ENCODE results near the gene DUXB. TPM values are rescaled to one million over a fixed set of nuclear protein-coding genes. Genes with fewer than 3 reads are reported as not detected.
A peak's percentile ranks its signal among the peaks of the same experiment; 100 is the strongest.

Gene DUXB
- polyA plus RNA-seq, 3 donors, result not detected

DNA sequence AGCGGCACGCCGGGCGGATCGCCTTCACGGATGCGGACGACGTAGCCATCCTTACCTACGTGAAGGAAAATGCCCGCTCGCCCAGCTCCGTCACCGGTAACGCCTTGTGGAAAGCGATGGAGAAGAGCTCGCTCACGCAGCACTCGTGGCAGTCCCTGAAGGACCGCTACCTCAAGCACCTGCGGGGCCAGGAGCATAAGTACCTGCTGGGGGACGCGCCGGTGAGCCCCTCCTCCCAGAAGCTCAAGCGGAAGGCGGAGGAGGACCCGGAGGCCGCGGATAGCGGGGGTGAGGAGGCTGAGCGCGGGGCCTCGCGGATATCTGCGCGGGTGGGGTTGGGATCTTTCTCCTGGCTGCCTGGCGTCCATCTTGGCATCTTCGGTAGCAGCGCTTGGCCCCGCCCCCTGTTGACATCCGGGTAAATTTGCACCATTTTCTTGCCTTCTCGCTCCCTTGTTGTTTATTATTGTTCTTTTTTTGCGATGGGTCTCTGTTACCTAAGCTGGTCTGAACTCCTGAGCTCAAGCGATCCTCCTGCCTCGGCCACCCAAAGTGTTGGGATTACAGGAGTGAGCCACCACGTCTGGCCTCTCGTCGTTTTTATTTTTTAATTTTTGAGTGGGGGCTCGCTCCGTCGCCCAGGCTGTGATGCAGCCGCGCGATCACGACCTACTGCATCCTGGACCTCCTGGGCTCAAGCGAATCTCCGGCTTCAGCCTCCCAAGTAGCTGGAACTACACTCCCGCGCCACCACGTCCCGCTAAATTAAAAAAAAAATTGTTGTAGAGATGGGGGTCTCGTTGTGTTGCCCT, 52.8 kb downstream of the DUXB start:
- DNase-seq, result peak; percentile 68 to 73 (median 68)

More for the DNA sequence above, 52.8 kb downstream of the DUXB start:
- Histone ChIP-seq H3K4me2 (replicated peaks; ENCODE audit: extremely low read depth, low read length, poor library complexity, severe bottlenecking) (peak overlapping the region; percentile 88), H3K9ac (ENCODE audit: insufficient read depth, low read length, poor library complexity, severe bottlenecking) (peak overlapping the region; percentile 92), H4K20me1 (ENCODE audit: insufficient read depth, low read length) (peaks cover 49% of the 10 kb centered on the region), H3K4me3 (replicated peaks in 1 of 3; ENCODE audit: low read depth in 2 of 3, low read length in 3 of 3) (peak overlapping the region; percentile 90 to 95 (median 92)), H3K27ac (ENCODE audit: low read depth in 1 of 2, low read length in 2 of 2) (peak overlapping the region; percentile 89 to 97), H3K9me3 (replicated peaks in 1 of 2; ENCODE audit: control insufficient read depth in 1 of 2, insufficient read depth in 1 of 2, low read length in 2 of 2) (no peaks in the 10 kb centered on the region), H3K27me3 (ENCODE audit: control insufficient read depth in 2 of 2, insufficient read depth in 2 of 2, low read length in 2 of 2) (no peaks in the 10 kb centered on the region), H2AFZ (ENCODE audit: insufficient read depth, low read depth, low read length, poor library complexity, severe bottlenecking) (peak overlapping the region; percentile 95), H3K4me1 (ENCODE audit: control insufficient read depth in 1 of 2, insufficient read depth in 2 of 2, low read length in 2 of 2) (peaks cover 34 to 46% of the 10 kb centered on the region in 2 donors), H3K36me3 (replicated peaks in 1 of 2; ENCODE audit: control insufficient read depth in 1 of 2, insufficient read depth in 2 of 2, low read length in 2 of 2) (peaks cover 19 to 26% of the 10 kb centered on the region in 2 donors), H3K79me2 (ENCODE audit: insufficient read depth, low read length) (peaks cover 99% of the 10 kb centered on the region)
- H3K27me3 Mint-ChIP-seq (ENCODE audit: low read depth in 3 of 3), result no peaks in the 10 kb centered on the region
- H3K4me3 Mint-ChIP-seq, result peak overlapping the region; percentile 96 to 97
- peak overlapping the region; percentile 93 to 98 (median 96) for H3K27ac Mint-ChIP-seq
- H3K9me3 Mint-ChIP-seq, result peaks cover 0 to 4% (median 0%) of the 10 kb centered on the region in 7 donors
- H3K4me1 Mint-ChIP-seq, result peaks cover 44% of the 10 kb centered on the region
- H3K36me3 Mint-ChIP-seq, result peaks cover 18 to 19% of the 10 kb centered on the region in 2 donors
- TF ChIP-seq, protein P1, sequence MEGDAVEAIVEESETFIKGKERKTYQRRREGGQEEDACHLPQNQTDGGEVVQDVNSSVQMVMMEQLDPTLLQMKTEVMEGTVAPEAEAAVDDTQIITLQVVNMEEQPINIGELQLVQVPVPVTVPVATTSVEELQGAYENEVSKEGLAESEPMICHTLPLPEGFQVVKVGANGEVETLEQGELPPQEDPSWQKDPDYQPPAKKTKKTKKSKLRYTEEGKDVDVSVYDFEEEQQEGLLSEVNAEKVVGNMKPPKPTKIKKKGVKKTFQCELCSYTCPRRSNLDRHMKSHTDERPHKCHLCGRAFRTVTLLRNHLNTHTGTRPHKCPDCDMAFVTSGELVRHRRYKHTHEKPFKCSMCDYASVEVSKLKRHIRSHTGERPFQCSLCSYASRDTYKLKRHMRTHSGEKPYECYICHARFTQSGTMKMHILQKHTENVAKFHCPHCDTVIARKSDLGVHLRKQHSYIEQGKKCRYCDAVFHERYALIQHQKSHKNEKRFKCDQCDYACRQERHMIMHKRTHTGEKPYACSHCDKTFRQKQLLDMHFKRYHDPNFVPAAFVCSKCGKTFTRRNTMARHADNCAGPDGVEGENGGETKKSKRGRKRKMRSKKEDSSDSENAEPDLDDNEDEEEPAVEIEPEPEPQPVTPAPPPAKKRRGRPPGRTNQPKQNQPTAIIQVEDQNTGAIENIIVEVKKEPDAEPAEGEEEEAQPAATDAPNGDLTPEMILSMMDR (IDR thresholded peaks at IDR 0.05), result no peak
- intact Hi-C loops (cut with micrococcal nuclease), result loop anchor here in 1 of 2 donors (5.0 kb wide), 1 partner anchor 186 kb away; the partner anchor contains the start of gene TMEM170A
- under 1% methylated on average over 44 of the region's 62 CpGs for WGBS (ENCODE audit: insufficient coverage)

All from CD14-positive monocyte (primary cell).